Esophagus squamous epithelium (tissue), 5 donors: ENCODE data around the gene ANGPTL4. TPM values are rescaled to one million over a fixed set of nuclear protein-coding genes. Genes with fewer than 3 reads are reported as not detected.

Experiments used
- DNase-seq: peaks from one replicate; lab custom pipeline; 2025; lab: John Stamatoyannopoulos, UW
- H3K27ac ChIP-seq, 4 donors: fragments of 200-600 bp; sonication (generic); one replicate each; pipeline ENCODE4 v1.5.1; 2016 to 2019; ENCODE audit warnings: mild to moderate bottlenecking in 1 of 4
- H3K27me3 ChIP-seq, 4 donors: fragments of 200-600 bp; sonication (generic); 1 replicate in 3 of 4; 2 replicates in 1 of 4; pipeline versions ENCODE4 v1.5.1 to v1.6.0; 2017 to 2021; ENCODE audit warnings: antibody characterized with exemption in 1 of 4
- H3K36me3 ChIP-seq, 3 donors: fragments of 200-600 bp; sonication (generic); one replicate each; pipeline ENCODE4 v1.5.1; 2016 to 2019
- H3K4me1 ChIP-seq, 3 donors: fragments of 200-600 bp; sonication (generic); one replicate each; pipeline ENCODE4 v1.5.1; 2017 to 2019
- H3K4me3 ChIP-seq, 4 donors: fragments of 200-600 bp; sonication (generic); 1 replicate in 3 of 4; 2 replicates in 1 of 4; pipeline ENCODE4 v1.5.1; 2016 to 2019; ENCODE audit warnings: mild to moderate bottlenecking in 2 of 4, moderate library complexity in 1 of 4
- H3K9me3 ChIP-seq, 3 donors: fragments of 200-600 bp; sonication (generic); one replicate each; pipeline ENCODE4 v1.5.1; 2016 to 2019
- POLR2A ChIP-seq, 4 donors: fragments of 450-650 bp; IDR thresholded peaks; one replicate each; pipeline ENCODE4 v1.6.1; 2017; ENCODE audit warnings: antibody characterized with exemption in 4 of 4, mild to moderate bottlenecking in 4 of 4, moderate library complexity in 3 of 4
- WGBS, 2 donors: methylation state at CpG; one replicate each; pipeline ENCODE4 v1.1.5; 2018; 5-methylcytosine and 5-hydroxymethylcytosine counted together
- intact Hi-C: fragments of 100-400 bp; cut with DNase I; formaldehyde crosslinking; loops from one replicate; pipeline ENCODE4 v1.15.0; 2022
- total RNA-seq, 4 donors: library from RNA; depleted of rRNA; stranded (reverse); fragments of >200 nt; gene quantifications; one replicate each; pipeline ENCODE4 v1.1.0, GENCODE V29; 2016
- TF ChIP-seq, protein P1 (sequence below), 6 experiments: fragments of 450-650 bp in 4 of 6; fragments of 200-600 bp in 2 of 6; sonication (generic) in 2 of 6; IDR thresholded peaks; one replicate each; pipeline ENCODE4 v1.5.1; 2016 to 2019; ENCODE audit warnings: antibody characterized with exemption in 6 of 6, mild to moderate bottlenecking in 4 of 6, moderate library complexity in 4 of 6
- donor health status: DM: yes; HTN: yes; CAD: no.

The ANGPTL4 gene
- total RNA-seq, 4 donors from 2014 or later = 17.0 to 37.1 (median 19.2) TPM

DNA sequence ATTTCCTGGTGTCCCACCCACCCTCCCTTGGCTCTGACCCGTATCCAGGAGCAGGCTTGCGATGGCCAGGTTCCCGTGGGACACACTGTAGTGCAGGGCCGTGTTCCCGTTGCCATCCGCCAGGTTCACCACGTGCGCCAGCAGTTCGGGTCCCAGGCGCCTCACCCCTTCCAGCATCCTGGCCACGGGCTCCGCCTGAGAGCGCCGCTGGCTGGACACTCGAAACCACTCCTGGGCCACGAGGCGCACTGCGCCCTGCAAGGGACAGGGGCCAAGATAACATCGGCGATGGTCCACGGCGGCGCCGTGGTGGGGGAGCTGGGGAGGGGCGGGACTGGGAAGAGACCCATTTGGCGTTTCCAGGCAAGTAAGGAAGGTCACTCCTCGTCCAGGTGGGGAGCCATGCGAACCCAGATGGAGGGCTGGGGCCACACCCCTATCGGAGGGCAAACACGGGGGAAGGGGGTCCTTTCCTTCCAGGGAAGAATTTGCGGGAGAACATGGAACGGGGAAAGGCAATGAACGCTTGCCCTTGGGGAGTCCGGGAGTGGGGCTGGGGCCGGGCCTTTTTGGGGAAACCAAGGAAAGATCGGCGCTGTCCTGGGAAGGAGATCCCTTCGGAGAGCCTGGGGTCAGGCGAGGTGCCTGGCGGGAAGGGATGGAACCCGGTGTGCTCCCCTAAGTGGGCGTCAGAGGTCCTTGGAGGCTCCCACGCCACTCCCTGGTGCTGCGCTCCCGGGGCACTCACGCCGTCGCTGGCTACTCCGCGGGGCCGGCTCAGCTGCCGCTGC lies 30.8 kb upstream of the ANGPTL4 start:
- peak overlapping the region in 2 of 4 donors; percentile 52 to 68 for H3K4me3 ChIP-seq
- DNase-seq = no peak
- H3K36me3 ChIP-seq = no peaks in the 10 kb centered on the region
- WGBS, 2 donors = 27 to 33% methylated on average over 12 to 22 of the region's 52 CpGs
- intact Hi-C loops = no loop called here
- H3K27ac ChIP-seq = no peak overlapping the region
- H3K9me3 ChIP-seq = no peaks in the 10 kb centered on the region
- H3K4me1 ChIP-seq = peaks cover 13 to 45% (median 29%) of the 10 kb centered on the region in 3 donors
- peaks cover 0 to 59% (median 5%) of the 10 kb centered on the region in 4 donors for H3K27me3 ChIP-seq
- TF ChIP-seq, protein P1, sequence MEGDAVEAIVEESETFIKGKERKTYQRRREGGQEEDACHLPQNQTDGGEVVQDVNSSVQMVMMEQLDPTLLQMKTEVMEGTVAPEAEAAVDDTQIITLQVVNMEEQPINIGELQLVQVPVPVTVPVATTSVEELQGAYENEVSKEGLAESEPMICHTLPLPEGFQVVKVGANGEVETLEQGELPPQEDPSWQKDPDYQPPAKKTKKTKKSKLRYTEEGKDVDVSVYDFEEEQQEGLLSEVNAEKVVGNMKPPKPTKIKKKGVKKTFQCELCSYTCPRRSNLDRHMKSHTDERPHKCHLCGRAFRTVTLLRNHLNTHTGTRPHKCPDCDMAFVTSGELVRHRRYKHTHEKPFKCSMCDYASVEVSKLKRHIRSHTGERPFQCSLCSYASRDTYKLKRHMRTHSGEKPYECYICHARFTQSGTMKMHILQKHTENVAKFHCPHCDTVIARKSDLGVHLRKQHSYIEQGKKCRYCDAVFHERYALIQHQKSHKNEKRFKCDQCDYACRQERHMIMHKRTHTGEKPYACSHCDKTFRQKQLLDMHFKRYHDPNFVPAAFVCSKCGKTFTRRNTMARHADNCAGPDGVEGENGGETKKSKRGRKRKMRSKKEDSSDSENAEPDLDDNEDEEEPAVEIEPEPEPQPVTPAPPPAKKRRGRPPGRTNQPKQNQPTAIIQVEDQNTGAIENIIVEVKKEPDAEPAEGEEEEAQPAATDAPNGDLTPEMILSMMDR (IDR thresholded peaks at IDR 0.05) = no peak
- no peak for TF ChIP-seq POLR2A (IDR thresholded peaks at IDR 0.05)

DNA sequence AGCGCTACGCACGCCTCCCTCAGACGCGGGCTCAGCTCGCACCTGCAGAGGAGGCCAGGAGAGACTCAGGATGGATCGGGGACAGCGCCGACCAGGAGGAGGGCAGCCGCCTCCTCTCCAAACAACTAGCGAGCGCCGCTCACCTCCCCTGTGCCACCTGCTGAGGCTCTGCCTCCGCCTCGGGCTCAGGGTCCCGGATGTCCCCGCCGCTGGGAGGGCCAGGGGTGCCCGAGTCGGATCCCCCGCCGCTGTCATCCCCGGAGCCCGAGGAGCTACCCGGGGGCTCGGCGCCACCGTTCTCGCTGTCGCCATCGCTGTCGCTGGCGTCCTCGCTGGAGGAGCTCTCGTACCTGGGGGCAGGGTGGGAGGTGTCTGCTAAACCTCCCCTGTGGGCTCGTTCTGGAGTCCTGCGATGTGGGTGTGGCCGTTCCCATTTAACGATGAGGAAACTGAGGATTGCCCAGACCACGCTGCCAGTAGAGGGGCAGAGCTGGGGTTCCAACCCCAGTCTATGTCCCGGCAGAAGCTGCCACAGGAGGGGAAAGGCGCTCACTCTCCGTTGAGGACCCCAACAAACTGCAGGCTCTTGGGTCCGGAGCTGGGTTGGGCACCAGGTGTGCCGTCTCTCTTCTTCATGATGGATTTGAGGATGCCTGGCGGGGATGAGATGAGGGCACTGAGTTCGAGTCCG lies 30.0 kb upstream of the ANGPTL4 start:
- 20 to 43% methylated on average over 1 to 2 of the region's 48 CpGs for WGBS, 2 donors
- Histone ChIP-seq H3K27ac (no peak overlapping the region), H3K4me1 (peaks cover 13 to 45% (median 29%) of the 10 kb centered on the region in 3 donors), H3K27me3 (peaks cover 0 to 59% (median 5%) of the 10 kb centered on the region in 4 donors), H3K4me3 (peak overlapping the region in 3 of 4 donors; percentile 31 to 68 (median 52)), H3K36me3 (no peaks in the 10 kb centered on the region), H3K9me3 (no peaks in the 10 kb centered on the region)
- no peak for DNase-seq
- TF ChIP-seq POLR2A (IDR thresholded peaks at IDR 0.05) = no peak
- TF ChIP-seq, protein P1 (IDR thresholded peaks at IDR 0.05) = no peak
- intact Hi-C loops = no loop called here

- Histone ChIP-seq H3K4me1 (peaks cover 13 to 45% (median 29%) of the 10 kb centered on the region in 3 donors), H3K36me3 (no peaks in the 10 kb centered on the region), H3K9me3 (no peaks in the 10 kb centered on the region), H3K27ac (peak overlapping the region in 1 of 4 donors; percentile 10), H3K4me3 (peak overlapping the region; percentile 31 to 68 (median 44)), H3K27me3 (peaks cover 0 to 62% (median 5%) of the 10 kb centered on the region in 4 donors)
- WGBS, 2 donors = 31% methylated on average over 7 of the region's 117 CpGs; no CpG with 5 or more reads in 1 of the 2 donors
- TF ChIP-seq, protein P1 (IDR thresholded peaks at IDR 0.05) = no peak
- intact Hi-C loops = no loop called here
- DNase-seq = no peak
These were observed 29.3 kb upstream of the ANGPTL4 start for GRCh38 chr19:8334458-8335342.

GRCh38 chr19:8335343-8336071 lies 28.4 kb upstream of the ANGPTL4 start:
- intact Hi-C loops = no loop called here
- no peak for DNase-seq
- WGBS, 2 donors = 8 to 30% methylated on average over 8 to 16 of the region's 79 CpGs

More at GRCh38 chr19:8335343-8336071, 28.4 kb upstream of the ANGPTL4 start:
- H3K27ac ChIP-seq = peak overlapping the region in 2 of 4 donors; percentile 10
- no peaks in the 10 kb centered on the region for H3K9me3 ChIP-seq
- no peak for TF ChIP-seq POLR2A (IDR thresholded peaks at IDR 0.05)
- TF ChIP-seq, protein P1 (IDR thresholded peaks at IDR 0.05) = peak in 1 of 6 experiments; percentile 39
- H3K4me1 ChIP-seq = peaks cover 13 to 49% (median 29%) of the 10 kb centered on the region in 3 donors
- no peaks in the 10 kb centered on the region for H3K36me3 ChIP-seq
- H3K4me3 ChIP-seq = peak overlapping the region; percentile 31 to 68 (median 44)
- H3K27me3 ChIP-seq = peaks cover 0 to 66% (median 5%) of the 10 kb centered on the region in 4 donors
